GM12878 (cell line): ENCODE results near the gene SLCO4A1. TPM values are rescaled to one million over a fixed set of nuclear protein-coding genes. Genes with fewer than 3 reads are reported as not detected.

ENCODE experiments used
- ATAC-seq: fragments of 200-7000 bp; cut with Tn5 transposase; 3 replicates; pipeline ENCODE4 v1.9.1; 2020; ENCODE audit warnings: mild to moderate bottlenecking, moderate library complexity
- BruUV-seq: library from RNA; stranded (reverse); fragments of 400-500 nt; replicated peaks from 2 replicates; lab custom pipeline; 2021; lab: Mats Ljungman, UMichigan
- CTCF ChIA-PET: fragments of 300-600 bp; sonication (Branson Sonifier 250); formaldehyde crosslinking; extraction: SDS; loops from one replicate; lab custom pipeline; 2021; ENCODE audit warnings: inconsistent platforms; lab: Yijun Ruan, JAX
- POLR2A ChIA-PET: fragments of 350-600 bp; formaldehyde crosslinking; extraction: SDS; loops from one replicate; lab custom pipeline; 2021; ENCODE audit warnings: inconsistent platforms; lab: Charles Lee
- RAD21 ChIA-PET: fragments of 300-600 bp; sonication (Branson Sonifier 250); formaldehyde crosslinking; loops from one replicate; lab custom pipeline; 2023; ENCODE audit warnings: antibody characterized with exemption; ENCODE audit not compliant: unreplicated experiment; lab: Charles Lee
- SMC1A ChIA-PET: fragments of 300-600 bp; sonication (Branson Sonifier 250); formaldehyde crosslinking; loops from one replicate; lab custom pipeline; 2023; ENCODE audit not compliant: unreplicated experiment, uncharacterized antibody; lab: Charles Lee
- DNase-seq: peaks from one replicate; pipeline ENCODE4 v3.0.0-alpha.2; 2011; ENCODE audit warnings: low read depth, low spot score
- FAIRE-seq: peaks from 3 replicates; lab custom pipeline; 2011; peaks lifted over from hg19 to GRCh38; lab: Jason Lieb, UNC
- H2AFZ ChIP-seq: 2 replicates; pipeline ENCODE4 v1.6.0; 2011; ENCODE audit warnings: low read depth, low read length, control low read depth; ENCODE audit not compliant: control insufficient read depth
- H3K27ac ChIP-seq: 2 replicates; pipeline ENCODE4 v1.5.1; 2011; ENCODE audit warnings: control low read depth; ENCODE audit not compliant: control insufficient read depth, insufficient read depth
- H3K27me3 ChIP-seq, 2 experiments: replicated peaks in 1 of 2; 2 replicates each; pipeline versions ENCODE4 v1.6.0 to v1.6.1; 2011; ENCODE audit warnings: low read length in 1 of 2; ENCODE audit not compliant: control insufficient read depth in 2 of 2, insufficient read depth in 2 of 2
- H3K36me3 ChIP-seq, 2 experiments: 2 replicates each; pipeline ENCODE4 v1.5.1; 2011; ENCODE audit warnings: low read length in 1 of 2; ENCODE audit not compliant: control insufficient read depth in 2 of 2, insufficient read depth in 2 of 2
- H3K4me1 ChIP-seq: 2 replicates; pipeline ENCODE4 v1.6.1; 2011; ENCODE audit warnings: mild to moderate bottlenecking, low read length, moderate library complexity, mixed read lengths; ENCODE audit not compliant: control insufficient read depth, insufficient read depth
- H3K4me2 ChIP-seq: 2 replicates; pipeline ENCODE4 v1.6.0; 2011; ENCODE audit warnings: control low read depth; ENCODE audit not compliant: control insufficient read depth, insufficient read depth
- H3K4me3 ChIP-seq: fragments of 200-600 bp; sonication (generic); 2 replicates; pipeline ENCODE4 v1.5.1; 2016
- H3K79me2 ChIP-seq: 2 replicates; pipeline ENCODE4 v1.6.0; 2011; ENCODE audit warnings: low read length; ENCODE audit not compliant: control insufficient read depth, insufficient read depth
- H3K9ac ChIP-seq: 2 replicates; pipeline ENCODE4 v1.8.0; 2011; ENCODE audit warnings: low read length, control low read depth, mixed read lengths; ENCODE audit not compliant: control insufficient read depth, insufficient read depth
- H3K9me3 ChIP-seq: replicated peaks from 3 replicates; pipeline ENCODE4 v1.5.1; 2011; ENCODE audit warnings: mild to moderate bottlenecking, low read length; ENCODE audit not compliant: control insufficient read depth, insufficient read depth
- H4K20me1 ChIP-seq: 2 replicates; pipeline ENCODE4 v1.6.0; 2011; ENCODE audit not compliant: control insufficient read depth, insufficient read depth
- ATF7 ChIP-seq: fragments of 450-650 bp; IDR thresholded peaks from 2 replicates; pipeline ENCODE4 v1.6.1; 2016; ENCODE audit warnings: low read depth, mild to moderate bottlenecking
- CBX3 ChIP-seq: fragments of 200-600 bp; sonication (generic); IDR thresholded peaks from 2 replicates; pipeline ENCODE4 v1.6.1; 2016; ENCODE audit warnings: low read depth, borderline replicate concordance
- CEBPZ ChIP-seq: fragments of 150-350 bp; IDR thresholded peaks from 2 replicates; pipeline ENCODE4 v1.6.1; 2016; ENCODE audit warnings: low read depth, low read length
- HDGF ChIP-seq: fragments of 450-650 bp; IDR thresholded peaks from 2 replicates; pipeline ENCODE4 v1.6.1; 2016; ENCODE audit warnings: antibody characterized with exemption
- MTA2 ChIP-seq: fragments of 450-650 bp; IDR thresholded peaks from 2 replicates; pipeline ENCODE4 v1.6.1; 2016; ENCODE audit warnings: low read depth, mild to moderate bottlenecking, moderate library complexity
- POU2F2 ChIP-seq: IDR thresholded peaks from 3 replicates; pipeline ENCODE4 v1.6.1; 2011; ENCODE audit warnings: low read depth, mild to moderate bottlenecking, low read length, borderline replicate concordance
- TAF1 ChIP-seq: IDR thresholded peaks from 2 replicates; pipeline ENCODE4 v1.6.1; 2011; ENCODE audit warnings: mild to moderate bottlenecking, low read depth, low read length, borderline replicate concordance
- ZSCAN29 ChIP-seq: fragments of 450-650 bp; IDR thresholded peaks from 2 replicates; pipeline ENCODE4 v1.6.1; 2017; ENCODE audit warnings: mild to moderate bottlenecking, moderate library complexity
- WGBS: methylation state at CpG from one replicate; pipeline ENCODE4 v1.1.6; 2016; ENCODE audit warnings: low lambda C conversion rate; ENCODE audit not compliant: insufficient replicate concordance, insufficient coverage; ENCODE audit errors: missing lambda C conversion rate; 5-methylcytosine and 5-hydroxymethylcytosine counted together
- in situ Hi-C: fragments of 300-500 bp; cut with MboI; formaldehyde crosslinking; loops from 9 replicates; pipeline ENCODE4 v1.14.3; 2018; ENCODE audit warnings: mixed read lengths
- intact Hi-C: fragments of 100-400 bp; cut with micrococcal nuclease; formaldehyde crosslinking; loops from one replicate; pipeline ENCODE4 v1.14.2; 2022; ENCODE audit not compliant: unreplicated experiment
- polyA plus RNA-seq, 11 experiments: library from polyadenylated mRNA; depleted of rRNA in 4 of 11; unstranded in 6 of 11; stranded (reverse) in 5 of 11; fragments of >200 nt; fragmentation: Nextera tagmentation in 4 of 11; fragmentation: Illumina TruSeq in 1 of 11; extraction: Ambion mirVana in 4 of 11; extraction: Trizol in 1 of 11; gene quantifications; 1 replicate in 1 of 11; 2 replicates in 10 of 11; pipeline versions ENCODE4 v1.2.1 to v1.2.3, GENCODE V29; 2011 to 2016; ENCODE audit warnings: inconsistent platforms in 2 of 11, missing spikeins in 2 of 11, low read depth in 1 of 11
- total RNA-seq, 4 experiments: library from RNA; depleted of rRNA in 3 of 4; stranded (reverse); fragments of >200 nt in 3 of 4; fragmentation: Illumina TruSeq in 1 of 4; extraction: Trizol in 1 of 4; gene quantifications; 2 replicates each; pipeline versions ENCODE4 v1.2.1 to v1.2.3, GENCODE V29; 2013 to 2021

SLCO4A1 gene
- total and polyA plus RNA-seq, 10 of the 15 experiments (the other 5 are each of a cell fraction or from before 2014, with no cell fraction given) = 2.1 to 30.7 (median 12.0) TPM

- ChIA-PET POLR2A (no interaction called here), RAD21 (no interaction called here), SMC1A (no interaction called here), CTCF (no interaction called here)
- DNase-seq = no peak
- Histone ChIP-seq H3K27me3 (peaks cover 0 to 6% of the 10 kb centered on the region in 2 experiments; a peak in 3 of 4 replicates), H3K79me2 (no peaks in the 10 kb centered on the region), H3K4me1 (no peaks in the 10 kb centered on the region), H3K36me3 (no peaks in the 10 kb centered on the region), H3K27ac (no peak overlapping the region), H2AFZ (no peak overlapping the region), H3K9ac (no peak overlapping the region), H3K4me3 (no peak overlapping the region), H4K20me1 (no peaks in the 10 kb centered on the region), H3K4me2 (no peak overlapping the region), H3K9me3 (no peaks in the 10 kb centered on the region)
- no peak for ATAC-seq
- in situ Hi-C loops = no loop called here
- WGBS = 19% methylated on average over 11 of the region's 11 CpGs
- intact Hi-C loops = no loop called here
- BruUV-seq = no TSS peak
- TF ChIP-seq CBX3 = no peak
- TF ChIP-seq CEBPZ = no peak
- no peak for TF ChIP-seq ATF7
- no peak for TF ChIP-seq MTA2
- no peak for TF ChIP-seq POU2F2
- TF ChIP-seq TAF1 = no peak
- no peak for TF ChIP-seq HDGF
- no peak for TF ChIP-seq ZSCAN29
- FAIRE-seq = no peak
Measured at GRCh38 chr20:62702013-62702300, 59.7 kb downstream of the SLCO4A1 start.
